HG02840 (cell line): ENCODE results near the gene OR7A5.
"Not testable (repeated sequence)": the region's sequence is repeated elsewhere in the genome, so short reads cannot be mapped to it uniquely, and the experiment has no call there.

Source experiments
- ATAC-seq: cut with Tn5 transposase; IDR thresholded peaks from one replicate; pipeline ENCODE4 v1.9.1; 2021; ENCODE audit warnings: mild to moderate bottlenecking, moderate library complexity, moderate number of reproducible peaks; ENCODE audit not compliant: unreplicated experiment, low FRiP score

OR7A5 gene

DNA sequence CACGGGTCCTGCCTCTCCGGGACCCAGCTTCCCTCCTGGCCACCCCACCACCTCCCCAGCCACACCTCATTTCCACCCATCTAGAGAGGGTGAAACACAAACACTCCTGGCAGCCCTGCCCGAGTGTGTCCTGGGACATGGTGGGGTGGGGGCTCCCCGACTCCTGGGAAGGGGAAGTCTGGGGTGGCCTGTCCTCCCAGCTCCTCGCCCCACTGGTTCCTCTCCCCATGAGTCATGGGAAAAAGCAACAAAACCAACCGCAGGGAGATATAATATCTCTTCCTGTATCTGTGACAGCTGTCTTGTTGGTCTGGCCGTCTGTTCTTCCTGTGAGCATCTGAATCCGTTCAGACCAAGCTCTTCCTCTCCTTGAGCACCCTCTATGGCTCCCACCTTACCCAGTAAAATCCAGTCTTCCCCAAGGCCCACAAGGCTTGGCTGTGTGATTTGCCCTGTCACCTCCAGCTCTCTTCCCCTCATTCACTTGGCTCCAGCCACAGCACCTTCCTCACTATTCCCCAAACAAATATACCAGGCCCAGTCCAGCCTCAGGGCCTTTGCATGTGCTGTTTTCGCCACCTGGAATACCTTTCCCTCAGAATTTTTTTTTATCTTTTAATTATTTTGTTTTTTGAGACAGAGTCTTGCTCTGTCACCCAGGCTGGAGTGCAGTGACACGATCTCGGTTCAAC, 49.7 kb downstream of the OR7A5 start:
- ATAC-seq = not testable (repeated sequence)

DNA sequence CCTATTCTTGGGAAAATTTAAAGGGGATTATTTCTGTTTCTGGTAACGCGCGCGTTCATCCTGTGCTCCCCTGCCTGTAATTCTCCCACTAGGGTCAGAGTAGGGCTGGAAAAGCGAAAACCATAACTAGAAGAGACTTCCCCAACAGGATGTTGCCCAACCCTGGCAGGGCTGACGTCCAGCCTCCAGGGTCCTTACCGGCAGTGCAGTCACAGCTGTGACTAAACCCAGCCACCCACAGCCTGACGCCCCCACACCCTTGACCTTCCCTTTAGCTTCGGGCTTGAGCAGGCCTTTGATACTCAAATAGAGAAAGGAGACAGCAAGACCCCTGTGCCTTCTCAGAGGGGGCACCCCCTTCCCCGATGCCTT, 50.3 kb downstream of the OR7A5 start:
- not testable (repeated sequence) for ATAC-seq

DNA sequence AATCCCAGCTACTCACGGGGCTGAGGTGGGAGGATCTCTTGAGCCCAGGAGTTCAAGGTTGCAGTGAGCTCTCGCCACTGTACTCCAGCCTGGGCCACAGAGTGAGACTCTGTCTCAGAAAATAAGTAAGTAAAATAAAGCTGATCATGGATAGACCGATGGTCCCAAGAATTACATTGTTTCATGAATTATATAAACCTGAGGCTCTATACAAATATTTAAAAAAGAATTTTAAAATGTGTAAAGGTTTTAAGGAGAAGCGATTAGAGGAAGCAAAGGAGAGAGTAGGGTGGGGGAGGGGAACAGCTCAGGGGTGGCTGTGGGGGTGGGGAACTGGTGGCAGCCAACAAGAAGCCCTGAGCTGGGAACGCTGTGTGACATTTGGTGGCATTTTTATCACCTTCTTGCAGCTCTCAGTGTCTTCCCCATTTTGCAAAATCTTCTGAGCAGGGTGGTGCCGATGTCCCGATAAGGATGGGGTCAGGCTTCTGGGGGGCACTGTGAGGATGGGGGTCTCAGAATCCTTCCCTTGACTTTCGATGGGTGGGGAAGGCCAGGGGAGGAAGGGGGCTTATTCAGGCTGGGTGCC, 51.5 kb downstream of the OR7A5 start:
- ATAC-seq = not testable (repeated sequence)

DNA sequence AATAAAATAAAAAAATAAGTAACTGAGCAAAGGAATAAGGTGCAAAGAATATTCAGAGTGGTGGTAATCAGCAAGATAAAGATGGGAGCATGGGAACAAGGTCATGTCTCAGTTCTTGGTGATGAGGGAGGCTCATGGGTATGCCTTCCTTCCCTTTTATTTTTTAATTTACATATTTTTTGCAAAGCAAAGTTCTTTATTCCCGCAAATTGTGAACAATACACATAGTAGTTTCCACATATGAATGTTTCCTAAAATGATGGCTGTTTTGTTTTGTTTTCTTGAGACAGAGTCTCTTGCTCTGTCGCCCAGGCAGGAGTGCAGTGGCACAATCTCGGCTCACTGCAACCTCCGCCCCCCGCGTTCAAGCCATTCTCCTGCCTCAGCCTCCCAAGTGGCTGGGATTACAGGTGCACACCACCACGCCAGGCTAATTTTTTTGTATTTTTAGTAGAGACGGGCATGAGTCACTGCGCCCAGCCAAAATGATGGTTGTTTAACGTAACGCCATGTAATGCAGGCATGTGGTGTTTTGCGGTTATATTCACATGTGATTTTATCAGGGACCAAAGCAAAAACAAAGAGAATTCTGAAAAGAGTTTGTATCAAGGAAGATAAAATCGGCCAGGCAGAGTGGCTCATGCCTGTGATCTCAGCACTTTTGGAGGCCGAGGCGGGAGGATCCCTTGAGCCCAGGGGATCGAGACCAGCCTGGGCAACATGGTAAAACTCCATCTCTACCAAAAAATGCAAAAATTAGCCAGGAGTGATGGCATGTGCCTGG, 52.2 kb downstream of the OR7A5 start:
- no peak for ATAC-seq

- ATAC-seq = not testable (repeated sequence)
Observed at GRCh38 chr19:14781713-14782536, 53.1 kb downstream of the OR7A5 start.

DNA sequence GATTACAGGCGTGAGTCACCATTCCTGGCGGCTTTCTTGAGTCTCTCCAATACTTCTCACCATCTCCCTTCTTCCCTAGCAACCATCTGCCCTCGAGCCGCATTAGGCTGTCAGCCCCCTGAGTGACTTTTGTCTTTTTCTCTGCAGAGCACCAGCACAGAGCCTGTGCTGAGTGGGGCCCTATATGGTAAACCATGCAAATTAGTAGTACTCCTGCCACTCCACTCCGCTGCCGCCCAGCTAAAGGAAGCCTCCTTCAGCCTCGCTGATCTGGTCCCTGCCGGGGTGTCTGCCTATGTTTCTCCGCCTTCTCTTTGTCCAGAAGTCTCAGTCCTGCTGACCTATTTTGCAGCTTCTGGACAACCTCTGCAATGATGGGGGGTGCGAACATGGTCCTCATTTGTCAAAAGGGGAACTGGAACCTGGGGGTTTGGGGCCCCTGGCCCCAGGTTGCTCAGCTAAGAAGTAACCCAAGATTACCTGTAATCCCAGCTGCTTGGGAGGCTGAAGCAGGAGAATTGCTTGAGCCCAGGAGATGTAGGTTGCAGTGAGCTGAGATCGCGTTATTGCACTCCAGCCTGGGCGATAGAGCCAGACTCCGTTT, 54.3 kb downstream of the OR7A5 start:
- ATAC-seq = not testable (repeated sequence)

DNA sequence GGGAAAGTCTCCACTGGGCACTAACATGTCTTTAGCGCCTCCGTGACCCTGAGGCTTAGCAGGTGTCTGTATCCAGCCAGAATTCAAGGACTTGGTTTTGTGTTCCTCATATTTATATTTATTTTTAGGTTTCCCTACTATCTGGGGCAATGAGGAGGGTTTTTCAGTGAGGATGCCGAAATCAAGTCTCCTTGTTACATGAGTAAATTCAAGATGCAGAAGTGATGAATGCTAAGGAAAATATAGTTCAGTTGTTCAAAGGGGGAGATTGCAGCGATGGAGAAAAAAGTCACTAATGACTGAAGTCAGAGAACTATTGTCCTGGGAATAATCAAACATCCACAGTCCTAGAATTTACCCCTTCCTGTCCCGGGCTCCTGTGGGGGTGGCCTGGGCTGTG, 55.8 kb downstream of the OR7A5 start:
- no peak for ATAC-seq

GRCh38 chr19:14778110-14778845, 56.7 kb downstream of the OR7A5 start, which contains the start of gene ADGRE2:
TSS of gene ADGRE2 (minus strand) at chr19:14778560. CDS start at chr19:14776756, 1,804 bp downstream.
- not testable (repeated sequence) for ATAC-seq

GRCh38 chr19:14777645-14778044, 57.3 kb downstream of the OR7A5 start:
- ATAC-seq = not testable (repeated sequence)
